Activated T-helper 1 cell treated with Interleukin-2 at 50 U/mL for 16 hours (primary cell): Measurements from ENCODE around the gene AP1G2.
"Not testable (repeated sequence)": the region's sequence is repeated elsewhere in the genome, so short reads cannot be mapped to it uniquely, and the experiment has no call there.

Experiments used
- DNase-seq: peaks from one replicate; pipeline ENCODE4 v3.0.0-alpha.2; 2020; ENCODE audit warnings: low read depth

Gene AP1G2

GRCh38 chr14:23539248-23540140 is 28.1 kb downstream of the AP1G2 start:
- no peak for DNase-seq

- no peak for DNase-seq
Measured at GRCh38 chr14:23538785-23539184, 28.8 kb downstream of the AP1G2 start.

GRCh38 chr14:23538050-23538718 is 29.4 kb downstream of the AP1G2 start:
- DNase-seq: no peak

- DNase-seq: no peak
Measured at GRCh38 chr14:23537351-23538049, 30.1 kb downstream of the AP1G2 start.

- DNase-seq: not testable (repeated sequence)
Measured at GRCh38 chr14:23536906-23537305, 30.7 kb downstream of the AP1G2 start.

GRCh38 chr14:23536494-23536893 is 31.1 kb downstream of the AP1G2 start:
- no peak for DNase-seq

- DNase-seq: no peak
Measured at GRCh38 chr14:23535943-23536342, 31.6 kb downstream of the AP1G2 start.

- no peak for DNase-seq
Measured at GRCh38 chr14:23533652-23534435, 33.7 kb downstream of the AP1G2 start.

GRCh38 chr14:23532658-23533057 is 34.9 kb downstream of the AP1G2 start:
- DNase-seq: no peak

- DNase-seq: no peak
Measured at GRCh38 chr14:23531391-23531790, 36.2 kb downstream of the AP1G2 start.

GRCh38 chr14:23530375-23531055 is 37.1 kb downstream of the AP1G2 start:
- no peak for DNase-seq

GRCh38 chr14:23529016-23529415 is 38.6 kb downstream of the AP1G2 start:
- no peak for DNase-seq

- no peak for DNase-seq
Measured at GRCh38 chr14:23528555-23528954, 39.0 kb downstream of the AP1G2 start.

- no peak for DNase-seq
Measured at GRCh38 chr14:23525611-23526010, 42.0 kb downstream of the AP1G2 start.

- no peak for DNase-seq
Measured at GRCh38 chr14:23524954-23525353, 42.6 kb downstream of the AP1G2 start.

- DNase-seq: no peak
Measured at GRCh38 chr14:23523229-23524016, 44.2 kb downstream of the AP1G2 start.

GRCh38 chr14:23522643-23523198 is 44.9 kb downstream of the AP1G2 start:
- no peak for DNase-seq

- DNase-seq: no peak
Measured at GRCh38 chr14:23521785-23522640, 45.6 kb downstream of the AP1G2 start.

- no peak for DNase-seq
Measured at GRCh38 chr14:23520899-23521533, 46.6 kb downstream of the AP1G2 start.
